ENCODE data around the gene SLC28A3. TPM values are rescaled to one million over a fixed set of nuclear protein-coding genes. Genes with fewer than 3 reads are reported as not detected.

Gene SLC28A3
- total and polyA plus RNA-seq, 5 donors, result 0.11 to 0.26 (median 0.19) TPM; not detected in 1

DNA sequence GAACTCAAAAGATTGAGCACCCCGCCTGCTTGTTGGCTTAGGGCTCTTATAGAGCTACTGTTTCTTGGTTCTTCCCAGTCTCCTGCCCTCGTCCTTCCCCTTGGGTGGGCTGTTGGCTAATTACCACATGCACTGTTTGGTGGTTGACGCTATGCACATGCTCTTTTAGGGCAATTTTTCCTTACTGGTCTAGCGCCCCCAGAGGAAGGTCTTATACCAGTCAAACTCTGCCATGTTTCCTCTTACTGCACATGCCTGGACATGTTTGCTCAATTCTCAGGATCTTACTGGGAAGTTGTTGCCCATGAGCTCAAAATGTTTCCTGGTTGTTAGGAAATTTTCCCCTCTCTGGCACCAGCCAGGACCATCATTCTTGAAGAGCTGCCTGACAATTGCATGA is 101.9 kb downstream of the SLC28A3 start:
- H3K9me3 ChIP-seq (ENCODE audit: control insufficient read depth, low read length), result no peaks in the 10 kb centered on the region
- no peak overlapping the region for H3K27ac ChIP-seq (ENCODE audit: low read length)
- DNase-seq, result no peak
- no peak overlapping the region for H3K4me3 ChIP-seq (ENCODE audit: low read length)
- no peaks in the 10 kb centered on the region for H3K4me1 ChIP-seq (ENCODE audit: control insufficient read depth, insufficient read depth, low read length)
- WGBS, result 87% methylated on average over 4 of the region's 4 CpGs
- intact Hi-C loops (cut with DNase I), result no loop called here
- no peak for ATAC-seq
- H3K27me3 ChIP-seq (ENCODE audit: control insufficient read depth, insufficient read depth), result no peaks in the 10 kb centered on the region

DNA sequence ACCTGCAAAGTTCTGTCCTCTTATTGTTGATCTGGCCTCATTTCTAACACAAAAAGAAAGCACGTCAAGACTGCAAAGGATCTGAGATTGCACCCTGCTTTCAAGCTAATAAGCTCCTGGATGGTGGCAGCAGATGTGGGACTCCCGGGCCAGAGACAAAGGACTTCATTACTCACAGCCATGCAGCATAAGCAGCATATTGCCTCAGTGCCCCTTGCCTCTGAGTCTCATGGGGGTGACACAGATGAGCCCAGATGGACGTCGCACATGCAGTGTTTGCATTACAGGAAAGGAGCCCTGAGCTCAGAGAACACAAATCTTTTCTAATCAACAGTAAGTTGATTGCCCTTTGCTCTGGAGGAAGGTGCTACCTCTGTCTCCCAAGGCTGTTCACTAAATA is 105.0 kb downstream of the SLC28A3 start:
- intact Hi-C loops (cut with DNase I), result no loop called here
- peaks cover 4% of the 10 kb centered on the region for H3K4me1 ChIP-seq (ENCODE audit: control insufficient read depth, insufficient read depth, low read length)
- no peaks in the 10 kb centered on the region for H3K27me3 ChIP-seq (ENCODE audit: control insufficient read depth, insufficient read depth)
- no peak for DNase-seq
- H3K9me3 ChIP-seq (ENCODE audit: control insufficient read depth, low read length), result no peaks in the 10 kb centered on the region
- WGBS, result 92% methylated on average over 4 of the region's 4 CpGs
- no peak overlapping the region for H3K4me3 ChIP-seq (ENCODE audit: low read length)
- H3K27ac ChIP-seq (ENCODE audit: low read length), result no peak overlapping the region
- ATAC-seq, result no peak

DNA sequence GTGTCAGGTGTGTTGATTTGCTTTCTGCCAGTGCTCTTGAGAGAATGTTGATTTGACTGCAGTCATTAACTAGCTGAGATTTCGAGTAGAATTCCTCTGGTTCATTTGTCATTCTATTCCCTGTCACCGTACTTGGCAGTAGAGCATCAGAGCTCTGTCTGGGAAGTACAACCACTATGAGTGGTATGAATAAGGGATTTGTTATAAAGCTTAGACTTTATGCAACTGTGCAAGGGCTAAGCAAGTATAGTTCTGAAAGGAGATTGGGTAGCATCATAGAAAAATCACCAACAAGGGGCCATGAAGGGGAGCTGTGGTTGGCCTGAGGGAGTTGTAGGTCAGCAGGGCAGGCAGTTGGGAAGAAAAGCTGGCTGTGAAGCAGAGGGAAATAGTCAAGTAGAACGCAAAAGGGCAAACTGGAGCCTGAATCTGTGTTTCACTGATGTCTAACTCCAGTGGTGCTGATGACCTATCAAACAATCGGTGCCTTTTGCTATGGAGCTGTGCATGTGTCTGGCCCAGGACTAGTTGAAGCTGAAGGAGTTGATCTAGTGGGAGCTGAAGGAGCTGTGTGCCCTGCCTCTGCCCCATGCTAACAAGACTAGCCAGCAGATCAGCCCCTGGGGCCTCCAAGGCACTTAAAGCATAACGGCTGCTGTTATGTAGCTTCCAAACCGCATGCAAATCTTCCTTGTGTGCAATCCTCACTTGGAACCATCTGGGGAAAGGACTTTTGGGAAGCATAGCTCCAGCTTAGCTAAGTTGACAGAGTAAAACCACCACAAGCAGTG is 110.0 kb downstream of the SLC28A3 start:
- intact Hi-C loops (cut with DNase I), result no loop called here
- peak in 1 of 3 donors; percentile 50 for DNase-seq
- Histone ChIP-seq H3K27ac (ENCODE audit: low read length) (no peak overlapping the region), H3K27me3 (ENCODE audit: control insufficient read depth, insufficient read depth) (no peaks in the 10 kb centered on the region), H3K9me3 (ENCODE audit: control insufficient read depth, low read length) (no peaks in the 10 kb centered on the region), H3K4me3 (ENCODE audit: low read length) (no peak overlapping the region), H3K4me1 (ENCODE audit: control insufficient read depth, insufficient read depth, low read length) (peaks cover 7% of the 10 kb centered on the region)
- ATAC-seq, result peak in 1 of 2 donors; percentile 48
- WGBS, result 55% methylated on average over 6 of the region's 6 CpGs

DNA sequence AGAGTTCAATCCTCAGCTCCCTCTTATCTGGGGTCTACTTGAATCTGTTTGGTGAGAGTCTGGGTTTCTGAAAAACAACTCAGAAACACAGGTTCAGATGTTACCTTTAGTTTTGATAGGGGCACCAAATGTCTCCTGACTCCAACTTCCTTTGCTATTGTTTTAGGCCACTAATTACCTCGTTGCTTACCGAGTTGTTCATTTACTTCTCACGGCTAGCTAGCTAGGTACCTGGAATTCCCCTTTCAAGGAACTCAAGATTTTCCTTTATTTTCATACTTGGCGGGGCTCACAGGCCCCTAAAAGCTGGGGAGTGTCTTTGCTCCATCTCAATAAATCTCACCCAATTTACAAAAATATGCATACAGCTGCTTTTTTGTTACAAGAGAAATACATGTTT is 111.4 kb downstream of the SLC28A3 start:
- Histone ChIP-seq H3K9me3 (ENCODE audit: control insufficient read depth, low read length) (no peaks in the 10 kb centered on the region), H3K27me3 (ENCODE audit: control insufficient read depth, insufficient read depth) (no peaks in the 10 kb centered on the region), H3K27ac (ENCODE audit: low read length) (no peak overlapping the region), H3K4me1 (ENCODE audit: control insufficient read depth, insufficient read depth, low read length) (peaks cover 7% of the 10 kb centered on the region), H3K4me3 (ENCODE audit: low read length) (no peak overlapping the region)
- ATAC-seq (no peak), DNase-seq (no peak)
- 63% methylated on average over 4 of the region's 4 CpGs for WGBS
- intact Hi-C loops (cut with DNase I), result no loop called here

DNA sequence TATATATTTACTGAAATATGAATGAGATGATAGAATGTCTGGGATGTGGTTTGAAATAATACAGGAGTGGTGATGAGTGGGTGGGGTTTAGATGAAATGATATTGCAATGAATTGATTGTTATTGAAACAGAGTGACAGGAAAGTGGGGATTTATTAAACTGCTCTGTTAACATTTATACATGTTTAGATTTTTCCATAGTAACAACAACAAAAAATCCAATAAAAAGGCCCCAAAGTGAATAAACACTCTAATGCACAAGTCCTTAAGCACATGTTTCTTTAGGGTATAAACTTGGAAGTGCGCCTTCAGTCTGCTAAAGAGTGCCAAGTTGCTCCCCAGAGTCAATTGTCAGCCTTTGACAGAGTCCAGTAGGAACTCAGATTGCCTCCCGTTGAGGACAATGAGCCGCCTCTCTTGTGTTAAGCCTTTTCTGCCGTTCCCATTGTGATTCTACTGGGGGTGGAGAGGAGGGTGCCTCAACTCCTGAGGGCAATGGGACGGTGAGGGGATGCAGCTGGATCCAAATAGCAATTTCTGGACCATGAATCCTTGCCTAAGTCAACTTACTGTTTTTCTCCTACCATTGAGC is 112.3 kb downstream of the SLC28A3 start:
- H3K4me1 ChIP-seq (ENCODE audit: control insufficient read depth, insufficient read depth, low read length), result peaks cover 7% of the 10 kb centered on the region
- H3K27ac ChIP-seq (ENCODE audit: low read length), result no peak overlapping the region
- no peak overlapping the region for H3K4me3 ChIP-seq (ENCODE audit: low read length)
- ATAC-seq (no peak), DNase-seq (no peak)
- 39% methylated on average over 5 of the region's 5 CpGs for WGBS
- intact Hi-C loops (cut with DNase I), result no loop called here
- no peaks in the 10 kb centered on the region for H3K27me3 ChIP-seq (ENCODE audit: control insufficient read depth, insufficient read depth)
- no peaks in the 10 kb centered on the region for H3K9me3 ChIP-seq (ENCODE audit: control insufficient read depth, low read length)

DNA sequence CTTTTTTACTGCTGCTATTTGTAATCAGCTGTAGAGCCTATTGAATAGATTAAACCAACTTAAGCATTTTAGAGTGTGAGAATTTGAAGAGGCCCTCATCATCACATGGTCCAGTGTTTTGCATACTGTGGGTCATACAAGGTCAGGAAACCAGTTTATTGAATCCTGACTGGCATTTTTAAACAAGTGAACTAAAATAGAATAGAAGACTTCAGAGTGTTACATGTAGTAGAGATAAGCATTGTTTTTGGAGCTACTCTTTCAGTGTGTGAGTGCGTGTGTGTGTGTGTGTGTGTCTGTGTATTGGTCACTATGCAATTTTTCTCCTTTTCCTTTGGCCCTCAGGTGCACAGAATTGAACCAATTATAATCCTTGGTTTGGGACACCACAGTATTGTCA is 114.4 kb downstream of the SLC28A3 start:
- Histone ChIP-seq H3K4me1 (ENCODE audit: control insufficient read depth, insufficient read depth, low read length) (peaks cover 7% of the 10 kb centered on the region), H3K9me3 (ENCODE audit: control insufficient read depth, low read length) (no peaks in the 10 kb centered on the region), H3K27ac (ENCODE audit: low read length) (no peak overlapping the region), H3K4me3 (ENCODE audit: low read length) (no peak overlapping the region), H3K27me3 (ENCODE audit: control insufficient read depth, insufficient read depth) (no peaks in the 10 kb centered on the region)
- intact Hi-C loops (cut with DNase I), result no loop called here
- ATAC-seq (peak; percentile 48 to 54), DNase-seq (peak in 2 of 3 donors; percentile 18 to 50)
- WGBS, result 64% methylated on average over 1 of the region's 1 CpG

Data from right cardiac atrium (tissue), 5 donors.